HL-60 (cell line): ENCODE measurements around the gene SNRNP48.

Experiments
- DNase-seq, 2 experiments: peaks; one replicate each; pipeline ENCODE4 v3.0.0-alpha.2; 2010 to 2020; ENCODE audit warnings: low read depth in 1 of 2, low spot score in 1 of 2
- H3K27ac ChIP-seq: fragments of 250-450 bp; sonication (Bioruptor Pico); replicated peaks from 2 replicates; pipeline ENCODE4 v1.5.1; 2020; ENCODE audit warnings: mild to moderate bottlenecking, moderate library complexity
- H3K27me3 ChIP-seq: fragments of 250-450 bp; sonication (Bioruptor Pico); 2 replicates; pipeline ENCODE4 v1.5.1; 2021; ENCODE audit warnings: mild to moderate bottlenecking, moderate library complexity; ENCODE audit not compliant: insufficient read depth, poor library complexity, severe bottlenecking
- H3K4me3 ChIP-seq: replicated peaks from 2 replicates; pipeline ENCODE4 v1.5.1; 2011; ENCODE audit warnings: mild to moderate bottlenecking, control low read depth, low read length; ENCODE audit not compliant: insufficient read depth
- CTCF ChIP-seq: IDR thresholded peaks from one replicate; pipeline ENCODE4 v1.5.1; 2011; ENCODE audit warnings: low read length, control low read depth, inconsistent platforms; ENCODE audit not compliant: insufficient read depth
- GABPA ChIP-seq: IDR thresholded peaks from 2 replicates; pipeline ENCODE4 v1.6.1; 2012; ENCODE audit warnings: low read depth
- POLR2AphosphoS5 ChIP-seq: IDR thresholded peaks from 2 replicates; pipeline ENCODE4 v1.6.1; 2012; ENCODE audit warnings: low read depth
- REST ChIP-seq: IDR thresholded peaks from 2 replicates; pipeline ENCODE4 v1.6.1; 2012; ENCODE audit warnings: low read depth; ENCODE audit not compliant: insufficient replicate concordance
- SPI1 ChIP-seq: IDR thresholded peaks from 2 replicates; pipeline ENCODE4 v1.6.1; 2012; ENCODE audit warnings: low read depth, mild to moderate bottlenecking, borderline replicate concordance
- long read RNA-seq: library from polyadenylated mRNA; unstranded; transcript quantifications from one replicate; pipeline ENCODE4 v2.0.0, GENCODE V29; 2020

Gene SNRNP48
- long read RNA-seq, full-length matches to known transcripts = 44 of 91 reads
- long read RNA-seq, partial matches to known transcripts = 36 of 91 reads
- long read RNA-seq, other reads (novel, unspliced or antisense) = 11 of 91 reads

- Histone ChIP-seq H3K4me3 (peak within 1 kb of the TSS; percentile 94), H3K27me3 (no peaks in the 10 kb centered on the region), H3K27ac (peak within 1 kb of the TSS; percentile 85)
- peak; percentile 89 for TF ChIP-seq POLR2AphosphoS5
- TF ChIP-seq SPI1 = peak; percentile 62; the same call in 1 of the 2 replicates
- no peak for TF ChIP-seq REST
- DNase-seq = peak; percentile 88 to 96
Measured at GRCh38 chr6:7589949-7590917, at the start of gene SNRNP48. Gene SNRNP48 (plus strand): TSS chr6:7590198. CDS start chr6:7590258, 60 bp downstream.

- DNase-seq = no peak
Measured at GRCh38 chr6:7540595-7540994, 49.4 kb upstream of the SNRNP48 start.

GRCh38 chr6:7541175-7542064, 48.6 kb upstream of the SNRNP48 start, which contains the start of gene DSP:
Gene DSP (plus strand): TSS chr6:7541671. CDS start chr6:7541916, 245 bp downstream.
- Histone ChIP-seq H3K4me3 (peak within 1 kb of the TSS; percentile 48), H3K27ac (no peak within 1 kb of the TSS), H3K27me3 (peaks cover 60% of the 10 kb centered on the region)
- TF ChIP-seq REST (no peak), GABPA (no peak), POLR2AphosphoS5 (no peak), SPI1 (no peak), CTCF (no peak)
- DNase-seq = no peak

More at GRCh38 chr6:7540595-7540994, 49.4 kb upstream of the SNRNP48 start:
- Histone ChIP-seq H3K4me3 (no peak overlapping the region), H3K27ac (no peak overlapping the region), H3K27me3 (peaks cover 60% of the 10 kb centered on the region)
- TF ChIP-seq CTCF (no peak), GABPA (no peak), SPI1 (no peak), POLR2AphosphoS5 (no peak)
